ENCODE measurements around the gene CCNG2. TPM values are rescaled to one million over a fixed set of nuclear protein-coding genes. Genes with fewer than 3 reads are reported as not detected.

The CCNG2 gene
- total and polyA plus RNA-seq, 10 of the 15 experiments (the other 5 are each of a cell fraction or from before 2014, with no cell fraction given): 1.9 to 70.6 (median 5.9) TPM

GRCh38 chr4:77189412-77189811 lies 32.4 kb downstream of the CCNG2 start:
- Histone ChIP-seq H2AFZ (ENCODE audit: control insufficient read depth, low read depth, low read length) (no peak overlapping the region), H4K20me1 (ENCODE audit: control insufficient read depth, insufficient read depth) (no peaks in the 10 kb centered on the region), H3K36me3 (ENCODE audit: control insufficient read depth in 2 of 2, insufficient read depth in 2 of 2, low read length in 1 of 2) (no peaks in the 10 kb centered on the region), H3K27me3 (replicated peaks in 1 of 2; ENCODE audit: control insufficient read depth in 2 of 2, insufficient read depth in 2 of 2, low read length in 1 of 2) (peaks cover 0 to 2% of the 10 kb centered on the region in 2 experiments; a peak in 2 of 4 replicates), H3K79me2 (ENCODE audit: control insufficient read depth, insufficient read depth, low read length) (no peaks in the 10 kb centered on the region), H3K9me3 (replicated peaks; ENCODE audit: control insufficient read depth, insufficient read depth, low read length) (no peaks in the 10 kb centered on the region), H3K4me1 (ENCODE audit: control insufficient read depth, insufficient read depth, low read length) (peaks cover 11% of the 10 kb centered on the region), H3K4me2 (ENCODE audit: control insufficient read depth, insufficient read depth) (no peak overlapping the region), H3K27ac (ENCODE audit: control insufficient read depth, insufficient read depth) (no peak overlapping the region), H3K9ac (ENCODE audit: control insufficient read depth, insufficient read depth, low read length) (no peak overlapping the region), H3K4me3 (no peak overlapping the region)
- in situ Hi-C loops (cut with MboI): no loop called here
- RAD21 ChIA-PET (ENCODE audit: unreplicated experiment): interaction anchor here (1.6 kb wide), 1 partner anchor 61 kb away, joined by 4 read pairs; no protein-coding TSS in a partner anchor
- ATAC-seq (no peak), FAIRE-seq (no peak), DNase-seq (ENCODE audit: low read depth, low spot score) (no peak)
- WGBS (ENCODE audit: insufficient coverage, insufficient replicate concordance, low lambda C conversion rate, missing lambda C conversion rate): 0% methylated on average over 1 of the region's 1 CpG
- intact Hi-C loops (cut with micrococcal nuclease; ENCODE audit: unreplicated experiment): no loop called here
- CTCF ChIA-PET: interaction anchor here (1.0 to 6.1 kb wide), 6 partner anchors 12 to 142 kb away, joined by 3 to 49 read pairs (median 6); no protein-coding TSS in a partner anchor
- POLR2A ChIA-PET: interaction anchor here (1.3 to 3.3 kb wide), 3 partner anchors 24 to 35 kb away, joined by 4 to 9 read pairs (median 4); partner anchors contain the start of gene CCNG2
- no TSS peak for BruUV-seq (replicated peaks)
- TF ChIP-seq ZNF207 (IDR thresholded peaks at IDR 0.05; ENCODE audit: borderline replicate concordance) (no peak), RBBP5 (conservative IDR thresholded peaks at IDR 0.05) (no peak), POLR2AphosphoS2 (IDR thresholded peaks at IDR 0.05; ENCODE audit: low read depth, low read length) (no peak), TARDBP (IDR thresholded peaks at IDR 0.05; ENCODE audit: borderline replicate concordance) (no peak), PRDM15 (CRISPR knock-in tag; IDR thresholded peaks at IDR 0.05) (no peak), RB1 (IDR thresholded peaks at IDR 0.05; ENCODE audit: borderline replicate concordance) (no peak), SUZ12 (IDR thresholded peaks at IDR 0.05; ENCODE audit: unreplicated experiment) (no peak), ZNF384 (IDR thresholded peaks at IDR 0.05; ENCODE audit: borderline replicate concordance, low read depth, low read length) (no peak), MYC (IDR thresholded peaks at IDR 0.05; ENCODE audit: insufficient read depth, insufficient read length, insufficient replicate concordance, low read length, severe bottlenecking) (no peak), NR2F1 (conservative IDR thresholded peaks at IDR 0.05) (no peak), DPF2 (IDR thresholded peaks at IDR 0.05) (no peak), SREBF1 (IDR thresholded peaks at IDR 0.05; ENCODE audit: low read length) (no peak), SMAD5 (IDR thresholded peaks at IDR 0.05; ENCODE audit: low read depth) (no peak)
- SMC1A ChIA-PET (ENCODE audit: uncharacterized antibody, unreplicated experiment): interaction anchor here (0.5 to 2.4 kb wide), 13 partner anchors 9 to 133 kb away, joined by 3 to 20 read pairs (median 4); no protein-coding TSS in a partner anchor

Data from GM12878 (cell line).